HG02981 (cell line): ENCODE measurements around the gene ATP9B.

Source experiments
- ATAC-seq: cut with Tn5 transposase; IDR thresholded peaks from one replicate; pipeline ENCODE4 v1.9.1; 2021; ENCODE audit warnings: mild to moderate bottlenecking, moderate library complexity; ENCODE audit not compliant: unreplicated experiment

The ATP9B gene

GRCh38 chr18:79068937-79069716 is at the start of gene ATP9B:
ATP9B (plus strand) TSS chr18:79069394; CDS start chr18:79069411, 17 bp downstream.
- peak; percentile 83 for ATAC-seq

GRCh38 chr18:79019881-79020280 is 49.3 kb upstream of the ATP9B start:
- ATAC-seq: no peak

- ATAC-seq: no peak
These were observed 46.6 kb upstream of the ATP9B start for GRCh38 chr18:79022603-79023002.

GRCh38 chr18:79026491-79026890 is 42.7 kb upstream of the ATP9B start:
- ATAC-seq: no peak

GRCh38 chr18:79030680-79031079 is 38.5 kb upstream of the ATP9B start:
- no peak for ATAC-seq

- ATAC-seq: no peak
These were observed 26.9 kb upstream of the ATP9B start for GRCh38 chr18:79042276-79042675.

GRCh38 chr18:79043288-79043687 is 25.9 kb upstream of the ATP9B start:
- no peak for ATAC-seq

- no peak for ATAC-seq
These were observed 22.7 kb upstream of the ATP9B start for GRCh38 chr18:79046522-79046921.

GRCh38 chr18:79047556-79048244 is 21.5 kb upstream of the ATP9B start:
- ATAC-seq: no peak

GRCh38 chr18:79048245-79048632 is 21.0 kb upstream of the ATP9B start:
- no peak for ATAC-seq

GRCh38 chr18:79049506-79049905 is 19.7 kb upstream of the ATP9B start:
- ATAC-seq: no peak

GRCh38 chr18:79050005-79050404 is 19.2 kb upstream of the ATP9B start:
- no peak for ATAC-seq

- ATAC-seq: no peak
These were observed 12.3 kb upstream of the ATP9B start for GRCh38 chr18:79056827-79057367.

- no peak for ATAC-seq
These were observed 11.2 kb upstream of the ATP9B start for GRCh38 chr18:79058007-79058406.

- ATAC-seq: no peak
These were observed 6.4 kb upstream of the ATP9B start for GRCh38 chr18:79062806-79063205.

- ATAC-seq: no peak
These were observed 5.0 kb upstream of the ATP9B start for GRCh38 chr18:79064228-79064627.

GRCh38 chr18:79065802-79066201 is 3.4 kb upstream of the ATP9B start:
- ATAC-seq: no peak

- no peak for ATAC-seq
These were observed 1.6 kb upstream of the ATP9B start for GRCh38 chr18:79067611-79068010.

GRCh38 chr18:79068341-79068936 is 755 bp upstream of the ATP9B start:
- no peak for ATAC-seq

GRCh38 chr18:79069717-79070151 is 540 bp downstream of the ATP9B start:
- no peak for ATAC-seq

GRCh38 chr18:79070486-79070885 is 1.3 kb downstream of the ATP9B start:
- ATAC-seq: no peak

GRCh38 chr18:79071037-79071436 is 1.8 kb downstream of the ATP9B start:
- ATAC-seq: no peak
